ENCODE results near the gene CAPN2.

The CAPN2 gene

GRCh38 chr1:223780949-223781348 lies 68.6 kb downstream of the CAPN2 start:
- H3K36me3 ChIP-seq (ENCODE audit: control insufficient read depth, insufficient read depth, low read length) = peaks cover 87% of the 10 kb centered on the region
- H3K9me3 ChIP-seq (ENCODE audit: control insufficient read depth, low read length) = no peaks in the 10 kb centered on the region
- H3K4me1 ChIP-seq (ENCODE audit: control insufficient read depth, insufficient read depth, low read length, poor library complexity, severe bottlenecking) = peaks cover 18% of the 10 kb centered on the region
- H3K27ac ChIP-seq (ENCODE audit: low read depth, low read length, severe bottlenecking) = no peak overlapping the region
- H3K4me3 ChIP-seq (ENCODE audit: extremely low read depth, insufficient read depth, low read length, poor library complexity, severe bottlenecking) = no peak overlapping the region
- 94% methylated on average over 2 to 4 of the region's 6 CpGs for WGBS, 2 experiments (ENCODE audit: insufficient coverage in 2 of 2)

GRCh38 chr1:223783676-223784075 lies 71.3 kb downstream of the CAPN2 start:
- peaks cover 78% of the 10 kb centered on the region for H3K36me3 ChIP-seq (ENCODE audit: control insufficient read depth, insufficient read depth, low read length)
- WGBS, 2 experiments (ENCODE audit: insufficient coverage in 2 of 2) = no CpG with 5 or more reads among the region's 1 CpG
- peaks cover 8% of the 10 kb centered on the region for H3K4me1 ChIP-seq (ENCODE audit: control insufficient read depth, insufficient read depth, low read length, poor library complexity, severe bottlenecking)

GRCh38 chr1:223784541-223784940 lies 72.2 kb downstream of the CAPN2 start:
- whole genome bisulfite sequencing, 2 experiments (ENCODE audit: insufficient coverage in 2 of 2) = 100% methylated on average over 1 to 2 of the region's 4 CpGs
- Histone ChIP-seq H3K4me1 (ENCODE audit: control insufficient read depth, insufficient read depth, low read length, poor library complexity, severe bottlenecking) (peaks cover 8% of the 10 kb centered on the region), H3K27ac (ENCODE audit: low read depth, low read length, severe bottlenecking) (no peak overlapping the region), H3K36me3 (ENCODE audit: control insufficient read depth, insufficient read depth, low read length) (peaks cover 77% of the 10 kb centered on the region), H3K4me3 (ENCODE audit: extremely low read depth, insufficient read depth, low read length, poor library complexity, severe bottlenecking) (no peak overlapping the region), H3K9me3 (ENCODE audit: control insufficient read depth, low read length) (no peaks in the 10 kb centered on the region)

More at GRCh38 chr1:223783676-223784075, 71.3 kb downstream of the CAPN2 start:
- H3K9me3 ChIP-seq (ENCODE audit: control insufficient read depth, low read length) = no peaks in the 10 kb centered on the region
- H3K4me3 ChIP-seq (ENCODE audit: extremely low read depth, insufficient read depth, low read length, poor library complexity, severe bottlenecking) = no peak overlapping the region
- no peak overlapping the region for H3K27ac ChIP-seq (ENCODE audit: low read depth, low read length, severe bottlenecking)

GRCh38 chr1:223785808-223786207 lies 73.5 kb downstream of the CAPN2 start:
- Histone ChIP-seq H3K4me1 (ENCODE audit: control insufficient read depth, insufficient read depth, low read length, poor library complexity, severe bottlenecking) (peaks cover 8% of the 10 kb centered on the region), H3K4me3 (ENCODE audit: extremely low read depth, insufficient read depth, low read length, poor library complexity, severe bottlenecking) (no peak overlapping the region), H3K9me3 (ENCODE audit: control insufficient read depth, low read length) (no peaks in the 10 kb centered on the region), H3K36me3 (ENCODE audit: control insufficient read depth, insufficient read depth, low read length) (peaks cover 75% of the 10 kb centered on the region), H3K27ac (ENCODE audit: low read depth, low read length, severe bottlenecking) (no peak overlapping the region)
- WGBS, 2 experiments (ENCODE audit: insufficient coverage in 2 of 2) = 90 to 93% methylated on average over 3 to 5 of the region's 5 CpGs

- 95% methylated on average over 3 of the region's 4 CpGs; no CpG with 5 or more reads in 1 of the 2 experiments for WGBS, 2 experiments (ENCODE audit: insufficient coverage in 2 of 2)
- Histone ChIP-seq H3K36me3 (ENCODE audit: control insufficient read depth, insufficient read depth, low read length) (peaks cover 77% of the 10 kb centered on the region), H3K27ac (ENCODE audit: low read depth, low read length, severe bottlenecking) (no peak overlapping the region), H3K9me3 (ENCODE audit: control insufficient read depth, low read length) (no peaks in the 10 kb centered on the region), H3K4me1 (ENCODE audit: control insufficient read depth, insufficient read depth, low read length, poor library complexity, severe bottlenecking) (peaks cover 8% of the 10 kb centered on the region), H3K4me3 (ENCODE audit: extremely low read depth, insufficient read depth, low read length, poor library complexity, severe bottlenecking) (no peak overlapping the region)
Measured at GRCh38 chr1:223788746-223789415, 76.5 kb downstream of the CAPN2 start.

GRCh38 chr1:223792046-223792445 lies 79.7 kb downstream of the CAPN2 start:
- Histone ChIP-seq H3K36me3 (ENCODE audit: control insufficient read depth, insufficient read depth, low read length) (peaks cover 76% of the 10 kb centered on the region), H3K4me3 (ENCODE audit: extremely low read depth, insufficient read depth, low read length, poor library complexity, severe bottlenecking) (no peak overlapping the region), H3K27ac (ENCODE audit: low read depth, low read length, severe bottlenecking) (no peak overlapping the region), H3K4me1 (ENCODE audit: control insufficient read depth, insufficient read depth, low read length, poor library complexity, severe bottlenecking) (no peaks in the 10 kb centered on the region), H3K9me3 (ENCODE audit: control insufficient read depth, low read length) (no peaks in the 10 kb centered on the region)
- 100% methylated on average over 2 of the region's 2 CpGs for WGBS, 2 experiments (ENCODE audit: insufficient coverage in 2 of 2)

- Histone ChIP-seq H3K9me3 (ENCODE audit: control insufficient read depth, low read length) (no peaks in the 10 kb centered on the region), H3K27ac (ENCODE audit: low read depth, low read length, severe bottlenecking) (no peak overlapping the region), H3K4me3 (ENCODE audit: extremely low read depth, insufficient read depth, low read length, poor library complexity, severe bottlenecking) (no peak overlapping the region), H3K36me3 (ENCODE audit: control insufficient read depth, insufficient read depth, low read length) (peaks cover 82% of the 10 kb centered on the region), H3K4me1 (ENCODE audit: control insufficient read depth, insufficient read depth, low read length, poor library complexity, severe bottlenecking) (no peaks in the 10 kb centered on the region)
- WGBS, 2 experiments (ENCODE audit: insufficient coverage in 2 of 2) = 100% methylated on average over 1 of the region's 4 CpGs; no CpG with 5 or more reads in 1 of the 2 experiments
Measured at GRCh38 chr1:223793716-223794115, 81.4 kb downstream of the CAPN2 start.

GRCh38 chr1:223794136-223794880 lies 82.0 kb downstream of the CAPN2 start:
- Histone ChIP-seq H3K36me3 (ENCODE audit: control insufficient read depth, insufficient read depth, low read length) (peaks cover 82% of the 10 kb centered on the region), H3K4me1 (ENCODE audit: control insufficient read depth, insufficient read depth, low read length, poor library complexity, severe bottlenecking) (no peaks in the 10 kb centered on the region), H3K27ac (ENCODE audit: low read depth, low read length, severe bottlenecking) (no peak overlapping the region), H3K4me3 (ENCODE audit: extremely low read depth, insufficient read depth, low read length, poor library complexity, severe bottlenecking) (no peak overlapping the region), H3K9me3 (ENCODE audit: control insufficient read depth, low read length) (no peaks in the 10 kb centered on the region)
- WGBS, 2 experiments (ENCODE audit: insufficient coverage in 2 of 2) = 100% methylated on average over 5 of the region's 9 CpGs; no CpG with 5 or more reads in 1 of the 2 experiments

- H3K36me3 ChIP-seq (ENCODE audit: control insufficient read depth, insufficient read depth, low read length) = peaks cover 80% of the 10 kb centered on the region
Measured at GRCh38 chr1:223796210-223796609, 83.9 kb downstream of the CAPN2 start.

GRCh38 chr1:223802032-223802431 lies 89.7 kb downstream of the CAPN2 start:
- H3K4me1 ChIP-seq (ENCODE audit: control insufficient read depth, insufficient read depth, low read length, poor library complexity, severe bottlenecking) = no peaks in the 10 kb centered on the region
- no peaks in the 10 kb centered on the region for H3K9me3 ChIP-seq (ENCODE audit: control insufficient read depth, low read length)
- peaks cover 80% of the 10 kb centered on the region for H3K36me3 ChIP-seq (ENCODE audit: control insufficient read depth, insufficient read depth, low read length)
- no peak overlapping the region for H3K27ac ChIP-seq (ENCODE audit: low read depth, low read length, severe bottlenecking)
- H3K4me3 ChIP-seq (ENCODE audit: extremely low read depth, insufficient read depth, low read length, poor library complexity, severe bottlenecking) = no peak overlapping the region
- 94 to 97% methylated on average over 4 of the region's 7 CpGs for WGBS, 2 experiments (ENCODE audit: insufficient coverage in 2 of 2)

More at GRCh38 chr1:223796210-223796609, 83.9 kb downstream of the CAPN2 start:
- 97% methylated on average over 6 to 7 of the region's 7 CpGs for WGBS, 2 experiments (ENCODE audit: insufficient coverage in 2 of 2)
- no peak overlapping the region for H3K4me3 ChIP-seq (ENCODE audit: extremely low read depth, insufficient read depth, low read length, poor library complexity, severe bottlenecking)
- no peaks in the 10 kb centered on the region for H3K9me3 ChIP-seq (ENCODE audit: control insufficient read depth, low read length)
- H3K4me1 ChIP-seq (ENCODE audit: control insufficient read depth, insufficient read depth, low read length, poor library complexity, severe bottlenecking) = no peaks in the 10 kb centered on the region
- no peak overlapping the region for H3K27ac ChIP-seq (ENCODE audit: low read depth, low read length, severe bottlenecking)

- Histone ChIP-seq H3K27ac (ENCODE audit: low read depth, low read length, severe bottlenecking) (no peak overlapping the region), H3K36me3 (ENCODE audit: control insufficient read depth, insufficient read depth, low read length) (peaks cover 79% of the 10 kb centered on the region), H3K4me3 (ENCODE audit: extremely low read depth, insufficient read depth, low read length, poor library complexity, severe bottlenecking) (no peak overlapping the region), H3K9me3 (ENCODE audit: control insufficient read depth, low read length) (no peaks in the 10 kb centered on the region), H3K4me1 (ENCODE audit: control insufficient read depth, insufficient read depth, low read length, poor library complexity, severe bottlenecking) (no peaks in the 10 kb centered on the region)
- WGBS, 2 experiments (ENCODE audit: insufficient coverage in 2 of 2) = 79 to 80% methylated on average over 1 to 2 of the region's 4 CpGs
Measured at GRCh38 chr1:223802602-223803001, 90.3 kb downstream of the CAPN2 start.

Measured in mesodermal cell (in vitro differentiated cells).